Loucy (cell line): ENCODE results near the gene TMEM234.

ENCODE experiments used
- CTCF ChIP-seq: fragments of 200-600 bp; sonication (generic); conservative IDR thresholded peaks from 2 replicates; pipeline ENCODE4 v1.5.1; 2014; ENCODE audit warnings: mild to moderate bottlenecking, antibody characterized with exemption, low read length
- EZH2phosphoT487 ChIP-seq: fragments of 200-600 bp; IDR thresholded peaks from 2 replicates; pipeline ENCODE4 v1.6.1; 2018; ENCODE audit warnings: antibody characterized with exemption, mild to moderate bottlenecking, moderate library complexity, borderline replicate concordance

- no peak for TF ChIP-seq CTCF
- TF ChIP-seq EZH2phosphoT487: no peak
Observed at GRCh38 chr1:32269744-32270143, 47.6 kb upstream of the TMEM234 start.
